GM19455 (cell line): ENCODE data around the gene ANKMY1.
"Not testable (repeated sequence)": the region's sequence is repeated elsewhere in the genome, so short reads cannot be mapped to it uniquely, and the experiment has no call there.

Experiments
- ATAC-seq: cut with Tn5 transposase; IDR thresholded peaks from one replicate; pipeline ENCODE4 v1.9.1; 2021; ENCODE audit not compliant: unreplicated experiment

Gene ANKMY1

DNA sequence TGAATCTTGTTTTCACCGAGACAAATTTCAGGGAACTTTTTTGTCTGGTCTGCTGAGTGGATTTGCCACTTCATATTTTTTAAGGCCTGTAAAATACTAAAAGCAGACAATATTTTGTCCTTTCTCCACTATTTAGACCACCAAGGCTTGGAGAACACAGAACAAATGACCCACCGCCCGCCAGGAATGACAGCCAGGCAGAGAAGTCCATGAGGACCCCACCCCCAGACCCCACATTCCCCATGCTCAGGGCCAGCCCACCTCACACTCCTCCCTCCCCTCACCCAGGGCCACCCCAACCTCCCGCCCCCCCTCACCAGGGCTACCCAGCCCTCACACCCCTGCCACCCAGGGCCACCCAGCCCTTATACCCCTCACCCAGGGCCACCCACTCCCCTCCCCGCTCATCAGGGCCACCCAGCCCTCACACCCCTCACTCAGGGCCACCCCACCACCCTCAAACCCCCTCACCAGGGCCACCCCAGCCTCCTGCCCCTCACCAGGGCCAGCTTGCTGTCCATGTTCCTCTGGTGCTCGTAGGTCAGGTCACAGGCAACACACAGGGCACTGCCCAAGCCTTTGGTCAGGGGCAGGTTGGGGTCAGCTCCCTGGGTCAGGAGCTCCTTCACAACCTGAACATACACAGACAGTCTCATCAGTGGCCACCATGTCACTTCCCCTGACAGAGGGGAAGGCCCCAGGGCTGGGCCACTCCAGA lies 50.6 kb downstream of the ANKMY1 start:
- no peak for ATAC-seq

DNA sequence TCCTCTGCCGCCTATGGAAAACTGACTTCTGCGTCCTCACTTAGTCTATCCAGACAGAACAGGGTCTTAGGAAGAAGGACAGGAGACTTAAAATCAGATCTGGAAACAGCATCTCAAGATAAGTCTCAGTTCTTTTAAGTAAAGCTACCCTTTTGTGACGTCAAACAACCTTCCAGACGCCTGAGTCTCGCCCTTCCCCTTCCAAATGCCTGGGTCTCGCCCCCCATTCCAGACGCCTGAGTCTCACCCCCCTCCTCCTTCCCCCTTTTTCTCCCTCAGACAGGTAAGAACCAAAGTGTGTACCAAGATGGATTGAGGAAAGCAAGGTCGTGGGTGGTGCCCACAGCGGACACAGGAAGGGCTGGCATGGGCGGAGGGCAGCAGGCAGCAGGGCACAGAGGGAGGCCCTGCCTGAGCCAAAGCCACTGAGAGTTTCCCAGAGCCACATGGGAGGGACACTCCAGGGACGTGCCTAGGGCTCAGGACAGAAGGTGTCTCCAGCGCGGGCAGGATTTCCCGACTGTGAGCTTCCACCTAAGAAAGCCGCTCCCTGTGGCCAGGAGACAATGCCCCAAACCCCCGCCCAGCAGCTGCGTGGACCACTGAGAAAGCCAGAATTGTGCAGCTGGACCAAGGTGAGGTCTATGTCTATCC lies 51.3 kb downstream of the ANKMY1 start:
- no peak for ATAC-seq

DNA sequence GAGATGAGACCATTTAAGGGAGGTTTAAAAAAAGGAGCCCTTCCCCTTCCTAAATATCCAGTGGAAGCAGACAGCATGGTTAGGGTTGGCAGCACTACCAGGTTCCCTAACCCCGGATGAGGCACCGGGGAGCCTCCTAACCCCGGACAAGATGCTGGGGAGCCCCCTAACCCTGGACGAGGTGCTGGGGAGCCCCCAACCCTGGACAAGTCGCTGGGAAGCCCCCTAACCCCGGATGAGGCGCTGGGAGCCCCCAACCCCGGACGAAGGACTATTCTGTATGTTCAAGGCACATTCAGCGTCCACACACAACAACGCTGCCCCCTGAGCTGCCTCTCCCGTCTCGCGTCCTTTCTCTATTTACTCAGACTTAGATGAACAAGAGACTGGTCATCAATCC lies 51.9 kb downstream of the ANKMY1 start:
- ATAC-seq = no peak

DNA sequence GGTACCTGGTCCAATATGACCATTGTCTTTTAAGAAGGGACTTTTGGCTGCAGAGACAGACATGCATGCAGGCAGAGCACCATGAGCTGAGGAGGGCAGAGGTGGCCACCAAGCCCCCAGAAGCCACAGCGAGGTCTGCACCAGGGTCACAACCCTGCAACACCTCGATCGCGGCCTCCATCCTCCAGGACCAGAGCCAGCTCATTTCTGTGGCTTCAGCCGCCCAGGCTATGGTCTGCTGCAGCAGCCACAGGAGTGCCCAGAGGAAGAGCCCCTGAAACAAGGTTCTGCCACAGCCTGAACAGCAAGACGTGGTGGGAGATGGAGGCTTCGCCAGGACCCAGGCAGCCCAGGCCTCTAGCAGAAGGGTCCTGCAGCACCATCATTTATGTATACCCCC lies 53.9 kb downstream of the ANKMY1 start:
- no peak for ATAC-seq

DNA sequence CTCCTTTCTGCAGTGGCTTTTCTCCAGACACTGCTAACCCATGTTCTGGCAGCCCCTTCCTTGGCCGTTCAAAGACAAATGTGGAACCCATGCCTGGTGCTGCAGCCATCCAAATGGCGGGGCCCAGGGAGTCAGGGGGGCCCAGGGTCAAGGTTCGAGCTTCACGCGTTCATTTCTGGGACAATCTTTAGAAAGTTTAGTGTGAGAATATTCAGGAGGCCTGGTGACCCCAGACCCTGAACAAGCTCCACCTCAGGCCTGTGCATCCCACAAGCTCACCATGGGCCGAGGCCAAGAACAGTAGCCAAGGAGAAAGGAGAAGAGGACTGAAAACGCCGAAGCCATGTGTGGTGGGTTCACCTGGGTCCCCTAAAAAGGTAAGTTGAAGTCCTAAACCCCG lies 54.4 kb downstream of the ANKMY1 start:
- ATAC-seq = no peak

DNA sequence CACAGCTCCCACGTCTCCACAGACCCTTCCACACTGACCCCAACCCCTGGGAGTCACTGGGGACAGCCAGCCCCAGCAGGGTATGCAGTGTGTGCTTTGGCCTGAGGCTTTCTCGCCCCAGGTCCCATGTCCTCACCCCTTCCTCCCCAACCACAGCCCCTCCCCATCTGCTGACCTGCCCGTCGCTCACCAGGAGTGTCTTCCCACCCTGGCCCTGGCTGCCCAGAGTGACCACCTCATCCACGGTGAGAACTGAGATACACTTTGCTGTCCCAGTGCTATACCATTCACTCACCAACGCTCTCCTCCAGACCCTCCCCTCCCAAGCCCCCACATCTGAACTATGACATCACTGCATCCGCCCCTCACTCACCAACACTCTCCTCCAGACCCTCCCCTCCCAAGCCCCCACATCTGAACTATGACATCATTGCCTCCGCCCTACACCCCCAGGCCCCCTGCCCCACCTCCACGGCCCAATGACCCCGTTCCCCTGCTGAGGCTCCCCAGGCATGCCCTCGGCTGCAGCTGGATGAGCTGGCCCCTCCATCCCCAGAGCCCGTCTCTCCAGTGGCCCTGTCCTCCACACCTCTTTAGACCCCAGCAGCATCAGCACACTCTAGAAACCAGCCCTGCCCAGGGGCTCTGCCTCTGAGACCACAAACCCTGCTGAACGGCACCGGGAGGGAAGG lies 55.2 kb downstream of the ANKMY1 start:
- ATAC-seq = no peak

DNA sequence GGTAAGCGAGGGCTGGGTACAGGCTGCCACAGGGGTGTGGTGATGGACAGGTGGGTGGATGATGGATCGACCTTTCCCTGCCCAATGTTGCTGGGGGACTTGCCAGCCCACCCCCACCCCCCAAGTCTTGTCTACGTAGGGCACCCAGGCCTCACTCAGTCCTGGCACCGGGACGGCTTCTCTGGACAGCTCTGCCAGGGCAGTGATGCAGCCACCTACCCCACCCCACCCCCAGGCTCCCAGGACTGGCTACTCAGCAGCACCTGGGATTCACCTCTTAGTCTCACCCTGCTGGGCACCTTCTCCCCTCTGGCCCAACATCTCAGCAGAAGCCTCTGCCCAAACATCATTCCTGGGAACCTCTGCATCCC lies 55.7 kb downstream of the ANKMY1 start:
- ATAC-seq = no peak

DNA sequence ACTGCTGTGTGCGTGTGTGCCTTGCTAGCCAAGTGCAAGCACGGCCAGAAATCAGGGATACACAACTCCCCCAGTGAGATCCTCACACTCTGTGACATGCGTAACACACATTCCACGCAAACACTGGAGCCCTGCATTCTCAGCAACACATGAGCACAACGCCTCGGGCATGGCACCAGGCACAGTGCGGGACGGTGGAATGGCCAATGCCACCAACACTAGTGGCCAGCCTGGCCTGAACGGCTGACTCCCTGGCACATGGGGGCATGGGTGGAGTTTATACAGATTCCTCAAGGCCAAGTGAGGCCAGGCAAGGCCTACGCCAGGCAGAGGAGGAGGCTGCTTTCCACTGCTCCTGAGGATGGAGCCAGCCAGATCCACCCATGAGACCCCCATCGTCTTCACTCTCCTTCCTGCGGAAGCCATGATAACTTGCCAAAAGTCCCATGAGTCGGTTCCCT lies 56.2 kb downstream of the ANKMY1 start:
- ATAC-seq = no peak

DNA sequence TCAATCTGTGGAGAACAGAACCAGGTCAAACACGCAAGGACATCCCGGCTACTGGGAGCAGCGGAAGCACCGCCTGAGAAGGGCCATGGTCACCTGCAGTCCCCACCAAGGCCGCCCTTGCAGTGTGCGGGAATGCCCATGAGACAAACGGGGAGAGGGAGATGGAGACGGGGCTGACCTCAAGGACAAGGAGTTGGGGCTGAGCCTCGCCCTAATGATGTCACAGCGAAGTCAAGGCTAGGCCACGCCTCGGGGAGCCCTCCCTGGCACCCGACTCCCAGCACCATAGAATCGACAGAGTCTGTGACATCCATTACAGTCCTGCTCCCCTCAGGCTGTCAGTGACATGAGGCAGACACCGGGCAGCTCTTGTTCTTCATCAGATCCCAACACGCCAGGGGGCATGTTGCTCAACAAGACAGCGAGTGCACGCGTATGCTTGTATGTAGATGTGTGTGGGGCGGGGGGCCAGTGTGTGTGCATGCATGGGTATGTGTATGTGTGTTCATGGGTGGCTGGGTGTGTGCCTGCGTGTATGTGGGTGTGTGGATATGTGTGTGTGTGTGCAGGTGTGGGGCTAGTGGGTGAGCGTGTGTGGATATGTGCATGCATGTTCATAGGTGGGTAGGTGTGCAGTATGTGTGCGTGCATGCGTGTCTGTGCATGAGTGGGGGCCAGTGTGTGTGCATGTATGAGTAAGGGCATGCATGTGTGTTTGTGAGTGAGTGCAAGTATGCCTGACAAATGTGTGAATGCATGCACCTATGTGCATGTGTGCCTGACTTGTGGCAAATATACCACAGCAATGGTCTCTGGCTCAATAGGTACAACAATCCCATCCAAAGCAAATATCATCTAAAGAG lies 57.0 kb downstream of the ANKMY1 start:
- no peak for ATAC-seq

DNA sequence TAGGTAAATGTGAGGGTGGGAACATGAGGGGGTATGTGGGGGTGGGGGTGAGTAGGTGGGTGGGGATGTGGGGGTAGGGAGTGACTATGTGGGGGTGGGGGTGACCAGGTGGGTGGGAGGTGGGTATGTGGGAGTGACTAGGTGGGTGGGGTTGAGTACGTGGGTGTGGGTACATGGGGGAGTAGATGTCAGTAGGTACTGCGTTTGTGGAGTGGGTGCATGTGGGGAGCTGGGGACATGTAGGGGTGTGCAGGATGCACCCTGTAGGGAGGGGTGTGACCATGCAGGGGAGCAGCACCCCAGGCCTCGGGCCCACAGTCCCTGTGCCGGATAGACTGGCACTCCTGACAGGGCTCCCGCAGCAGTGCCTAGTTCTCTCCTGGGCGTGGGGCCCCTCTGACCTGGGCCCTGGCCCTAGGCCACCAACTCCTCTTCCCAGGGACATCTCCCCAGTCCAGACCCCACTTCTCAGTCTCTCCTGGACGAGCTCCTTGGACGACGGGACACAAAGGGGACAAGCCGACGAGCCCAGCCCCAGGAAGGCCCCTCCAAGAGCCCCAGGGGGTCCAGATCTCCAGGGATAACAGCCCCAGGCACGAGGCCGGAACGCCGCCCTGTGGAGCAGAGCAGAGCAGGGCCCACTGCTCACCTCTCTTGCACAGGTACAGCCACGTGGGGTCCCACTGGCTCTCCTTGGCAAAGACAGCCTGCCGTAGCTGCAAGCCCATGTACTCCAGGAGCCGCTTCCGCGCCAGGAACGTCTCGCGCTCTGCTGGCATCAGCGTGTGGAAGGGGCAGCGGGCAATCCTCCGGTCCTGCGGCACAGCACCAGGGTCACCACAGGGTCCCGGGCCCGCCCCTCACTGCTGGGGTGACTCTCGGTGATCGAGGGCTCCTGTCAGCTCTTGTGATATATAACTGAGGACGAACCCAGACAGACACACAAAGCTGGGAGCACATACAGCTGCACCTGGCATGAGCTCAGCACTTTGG lies 58.2 kb downstream of the ANKMY1 start:
- ATAC-seq = no peak

DNA sequence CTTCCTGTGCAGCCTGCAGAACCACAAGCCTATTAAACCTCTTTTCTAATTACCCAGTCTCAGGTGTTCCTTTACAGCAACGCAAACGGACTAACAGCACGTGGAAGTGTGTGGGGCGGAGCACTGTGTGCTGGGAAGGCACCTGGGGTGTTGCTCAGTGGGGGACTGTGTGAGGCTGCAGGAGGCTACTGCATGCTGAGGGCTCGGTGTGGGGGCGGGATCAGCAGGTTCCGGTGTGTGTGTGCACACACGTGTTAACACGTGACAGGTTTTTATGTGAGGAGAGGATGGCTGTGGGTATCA lies 58.9 kb downstream of the ANKMY1 start:
- ATAC-seq = no peak

DNA sequence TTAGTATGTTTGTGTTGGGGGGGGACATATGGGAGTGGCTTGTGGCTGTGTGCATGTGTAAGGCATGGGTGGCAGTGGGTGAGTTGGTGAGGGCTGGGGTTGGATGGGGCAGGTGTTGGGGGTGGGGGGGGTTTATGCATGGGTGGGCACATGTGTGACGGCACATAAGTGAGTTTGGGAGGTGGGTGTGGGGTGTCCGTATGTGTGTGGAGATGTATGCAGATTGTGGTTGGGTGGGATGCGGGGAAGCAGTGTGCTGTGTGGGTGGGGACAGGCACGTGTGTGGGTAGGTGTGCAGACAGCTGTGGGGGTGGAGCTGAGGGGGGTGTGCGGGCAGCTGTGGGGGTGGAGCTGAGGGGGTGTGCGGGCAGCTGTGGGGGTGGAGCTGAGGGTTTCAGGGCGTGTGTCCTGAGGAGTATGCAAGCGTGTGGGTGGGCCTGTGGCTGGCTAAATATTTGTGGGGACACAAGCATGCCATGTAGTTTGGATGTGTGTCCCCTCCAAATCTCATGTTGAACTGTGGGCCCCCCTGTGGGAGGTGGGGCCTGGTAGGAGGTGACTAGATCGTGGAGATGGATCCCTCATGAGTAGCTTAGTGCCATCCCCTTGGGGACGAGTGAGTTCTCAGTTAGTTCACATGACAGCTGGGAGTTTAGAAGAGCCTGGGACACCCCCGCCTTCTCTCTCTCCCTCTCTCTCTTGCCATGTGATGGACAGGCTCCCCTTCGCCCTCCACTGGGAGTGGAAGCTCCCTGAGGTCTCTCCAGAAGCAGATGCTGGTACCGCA lies 59.4 kb downstream of the ANKMY1 start:
- no peak for ATAC-seq

DNA sequence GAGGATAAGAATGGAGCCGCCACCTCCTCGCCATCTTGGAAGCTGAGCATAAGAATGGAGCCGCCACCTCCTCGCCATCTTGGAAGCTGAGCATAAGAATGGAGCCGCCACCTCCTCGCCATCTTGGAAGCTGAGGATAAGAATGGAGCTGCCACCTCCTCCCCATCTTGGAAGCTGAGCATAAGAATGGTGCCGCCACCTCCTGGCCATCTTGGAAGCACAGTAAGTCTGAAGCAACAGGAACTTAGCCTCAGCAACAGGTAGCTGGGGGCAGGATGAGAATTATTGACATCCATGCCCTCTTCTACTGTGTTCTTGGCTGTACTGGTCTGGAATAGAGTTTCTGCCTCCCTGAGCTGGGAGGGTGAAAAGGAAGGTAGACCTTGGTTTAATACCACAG lies 60.7 kb downstream of the ANKMY1 start:
- ATAC-seq = not testable (repeated sequence)

DNA sequence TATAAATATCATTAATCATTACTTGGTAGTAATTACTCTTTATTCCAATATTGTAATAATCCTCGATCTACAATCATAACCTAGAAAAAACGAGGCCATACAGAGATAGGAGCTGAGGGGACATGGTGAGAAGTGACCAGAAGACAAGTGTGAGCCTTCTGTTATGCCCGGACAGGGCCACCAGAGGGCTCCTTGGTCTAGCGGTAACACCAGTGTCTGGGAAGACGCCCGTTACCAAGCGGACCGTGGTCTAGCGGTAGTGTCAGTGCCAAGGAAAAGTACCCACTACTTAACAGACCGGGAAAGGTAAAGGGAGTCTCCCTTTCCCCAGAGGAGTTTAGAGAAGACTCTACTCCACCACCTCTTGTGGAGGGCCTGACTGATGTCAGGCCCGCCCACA lies 62.8 kb downstream of the ANKMY1 start:
- not testable (repeated sequence) for ATAC-seq

DNA sequence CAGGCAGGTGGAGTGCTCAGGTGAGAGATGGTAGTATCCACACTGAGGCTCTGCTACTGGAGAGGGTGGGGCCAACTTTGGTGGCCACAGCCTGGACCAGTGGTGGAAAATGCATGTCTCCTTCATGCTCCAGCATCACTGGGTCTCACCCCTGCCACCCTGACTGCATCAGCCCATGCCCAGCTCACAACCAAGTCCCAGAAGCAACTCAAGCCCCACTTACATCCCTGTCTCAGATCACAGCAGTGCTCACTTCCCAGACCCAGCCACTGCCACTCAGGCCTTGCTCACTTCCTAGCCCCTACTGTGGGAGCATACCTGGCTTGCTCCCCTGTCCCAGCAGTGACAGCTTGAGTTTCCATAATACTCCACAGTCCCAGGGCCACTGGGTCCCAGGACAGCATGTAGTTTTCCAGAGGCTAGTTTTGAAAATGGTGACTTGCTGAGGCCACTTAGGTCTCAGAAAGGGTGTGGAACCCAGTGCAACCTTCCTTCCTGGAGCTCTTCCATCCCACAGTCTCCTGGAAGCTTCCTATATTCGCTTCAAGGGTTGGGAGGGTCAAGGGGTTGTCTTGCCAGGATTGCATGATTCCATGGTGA lies 63.5 kb downstream of the ANKMY1 start:
- no peak for ATAC-seq

DNA sequence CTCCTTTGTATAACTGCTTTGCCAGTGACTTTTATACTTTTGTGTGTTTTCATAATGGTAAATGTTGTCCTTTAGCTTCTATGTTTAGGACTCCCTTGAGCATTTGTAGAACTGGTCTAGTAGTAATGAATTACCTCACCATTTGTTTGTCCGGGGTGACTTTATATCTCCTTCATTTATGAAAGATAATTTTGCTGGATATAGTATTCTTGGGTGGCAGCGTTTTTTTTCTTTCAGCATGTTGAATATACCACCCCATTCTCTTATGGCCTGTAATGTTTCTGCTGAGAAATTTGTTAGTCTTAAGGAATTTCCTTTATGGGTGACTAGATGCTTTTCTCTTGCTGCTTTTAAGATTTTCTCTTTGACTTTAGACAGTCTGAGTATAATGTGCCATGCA lies 66.3 kb downstream of the ANKMY1 start:
- ATAC-seq = no peak

DNA sequence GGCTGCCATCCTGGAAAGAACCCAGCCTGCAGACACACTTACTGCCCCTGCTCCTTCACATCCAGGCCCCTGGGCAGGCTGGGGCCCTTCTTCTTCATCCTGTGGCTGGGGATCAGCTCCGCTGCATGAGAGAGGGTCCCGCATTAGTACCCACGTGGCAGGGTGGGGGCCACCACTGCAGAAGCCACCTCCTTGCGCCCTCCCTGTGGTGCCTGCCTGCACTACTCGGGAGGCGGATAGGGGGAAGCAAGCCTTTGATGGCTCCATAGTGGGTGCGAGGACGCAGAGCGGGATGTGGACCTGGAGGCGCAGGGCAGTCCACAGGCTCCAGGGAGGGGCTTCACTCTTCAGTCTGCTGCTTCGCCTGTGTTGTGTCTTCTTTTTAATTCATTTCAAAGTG lies 75.6 kb downstream of the ANKMY1 start:
- ATAC-seq = no peak

DNA sequence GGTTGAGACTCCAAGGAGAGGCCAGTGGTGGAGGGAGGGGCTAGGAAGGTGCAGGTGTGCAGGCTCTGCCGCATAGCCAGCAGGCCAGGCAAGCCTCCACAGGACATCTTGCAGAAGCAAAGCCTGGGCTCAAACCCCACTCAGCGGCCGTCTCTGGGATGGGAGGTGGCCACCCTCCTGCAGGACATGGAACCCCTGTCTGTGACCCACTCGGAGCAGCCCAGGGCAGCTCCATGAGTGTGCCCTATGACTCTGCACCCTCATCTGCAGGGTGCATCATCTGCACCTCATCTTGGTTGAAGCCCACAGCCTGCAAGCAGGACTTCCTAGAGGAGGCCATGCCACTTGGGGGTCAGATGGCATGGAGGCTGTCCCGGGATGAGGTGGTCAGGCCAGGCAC lies 76.1 kb downstream of the ANKMY1 start:
- ATAC-seq = no peak
